Measurements from ENCODE around the gene GRIN2C.

- TF ChIP-seq CTCF (IDR thresholded peaks at IDR 0.05; ENCODE audit: low read length): no peak
- TF ChIP-seq EZH2 (IDR thresholded peaks at IDR 0.05; ENCODE audit: borderline replicate concordance, low read length): no peak
These were observed 4.7 kb upstream of the GRIN2C start for GRCh38 chr17:74864297-74864865.

Measured in OCI-LY1 (cell line).